Stimulated activated CD4-positive, alpha-beta T cell treated with anti-CD3 and anti-CD28 coated beads, TNF-alpha, amount 100 ng/mL, for 48 hours (primary cell): Measurements from ENCODE around the gene DPYD.
A peak's percentile ranks its signal among the peaks of the same experiment; 100 is the strongest.

ENCODE experiments used
- DNase-seq, 3 donors: peaks; one replicate each; pipeline ENCODE4 v3.0.0-alpha.2; 2020; ENCODE audit warnings: low read depth in 3 of 3

DPYD gene

DNA sequence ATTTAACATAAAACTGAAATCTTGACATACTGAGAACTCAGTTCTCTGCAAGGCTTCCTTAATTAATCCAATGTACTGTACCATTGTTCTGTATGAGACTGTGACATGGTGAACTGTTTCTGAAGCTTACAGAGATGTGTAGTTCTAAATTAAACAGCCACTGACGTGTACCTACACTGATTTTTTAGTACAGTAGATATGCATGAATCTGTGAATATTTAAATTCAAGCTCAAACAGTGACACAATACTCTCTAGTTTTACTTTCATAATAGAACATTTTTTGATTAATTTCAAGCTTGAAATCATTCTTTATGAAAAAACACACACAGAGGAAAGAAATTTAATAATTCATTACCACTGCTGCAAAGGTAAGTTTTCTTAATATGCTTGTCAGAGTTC lies 621.9 kb downstream of the DPYD start:
- DNase-seq: no peak

DNA sequence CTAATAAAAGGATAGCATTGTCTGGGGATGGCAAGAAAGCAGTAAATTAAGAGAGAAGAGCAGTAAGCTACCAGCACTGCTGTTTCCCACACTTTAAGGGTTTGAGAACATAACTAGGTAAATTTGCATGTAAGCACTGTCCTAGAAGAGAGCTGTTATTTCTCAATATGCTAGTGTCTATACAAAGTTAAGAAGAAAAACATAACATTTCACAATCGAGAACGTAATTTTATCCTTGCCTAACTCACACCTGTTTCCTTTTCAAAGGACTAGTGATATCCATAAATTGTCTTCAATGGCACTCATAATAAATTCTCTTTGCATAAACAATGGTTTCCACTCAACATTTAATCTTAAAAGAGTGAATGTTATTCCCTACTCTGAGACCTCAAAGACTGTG lies 623.2 kb downstream of the DPYD start:
- DNase-seq: no peak

DNA sequence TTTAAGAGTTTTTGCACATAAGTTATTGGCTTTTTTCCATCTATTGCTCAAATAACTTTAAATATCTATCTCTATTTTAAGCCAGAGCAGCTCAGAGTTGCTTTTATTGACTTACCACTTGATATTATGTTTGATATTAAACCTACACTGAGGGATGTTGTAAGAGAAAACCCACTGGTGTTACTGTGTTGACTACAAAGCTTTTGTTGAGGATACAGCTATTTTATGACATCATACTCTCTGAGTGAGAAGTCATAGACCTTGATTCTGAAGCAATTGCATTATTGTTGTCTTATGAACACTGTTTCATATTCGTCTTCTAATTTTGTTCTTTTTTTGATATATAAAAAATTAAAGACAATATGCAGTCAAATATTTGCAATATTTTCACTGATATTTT lies 638.9 kb downstream of the DPYD start:
- DNase-seq: no peak

DNA sequence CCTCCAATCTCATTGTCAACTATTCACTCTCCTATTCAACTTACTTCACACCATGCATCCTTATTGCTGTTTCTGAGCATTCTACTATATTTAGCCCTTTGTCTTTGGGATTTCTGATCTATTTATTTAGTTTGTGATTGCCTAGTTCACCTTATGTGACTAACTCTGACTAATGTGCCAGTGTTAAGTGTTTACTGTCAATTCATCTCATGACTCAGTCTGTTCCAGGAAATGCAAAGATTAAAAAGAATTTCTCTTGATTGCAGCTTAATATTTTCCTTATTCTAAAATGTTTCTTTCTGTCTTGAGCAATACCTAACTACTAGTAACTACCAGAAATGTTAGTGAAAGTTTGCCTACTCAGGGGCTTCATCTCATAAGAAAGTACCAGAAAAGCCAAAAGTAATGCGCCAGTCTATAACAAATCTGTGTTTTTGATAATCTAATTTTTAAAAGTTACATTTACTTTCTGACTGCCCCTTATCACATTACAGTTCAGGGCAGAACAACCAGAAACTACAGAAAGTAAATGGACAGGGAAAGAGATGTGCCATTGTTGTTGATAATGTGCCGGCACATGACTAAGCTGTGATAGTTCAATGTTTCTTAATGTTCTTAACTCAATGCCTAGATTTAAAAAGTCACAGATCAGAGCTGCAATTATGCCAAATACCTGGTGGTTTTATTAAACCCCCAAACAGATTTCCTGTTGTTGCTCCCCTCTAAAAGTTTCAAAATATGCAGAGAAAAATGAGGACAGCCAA lies 642.8 kb downstream of the DPYD start:
- no peak for DNase-seq

DNA sequence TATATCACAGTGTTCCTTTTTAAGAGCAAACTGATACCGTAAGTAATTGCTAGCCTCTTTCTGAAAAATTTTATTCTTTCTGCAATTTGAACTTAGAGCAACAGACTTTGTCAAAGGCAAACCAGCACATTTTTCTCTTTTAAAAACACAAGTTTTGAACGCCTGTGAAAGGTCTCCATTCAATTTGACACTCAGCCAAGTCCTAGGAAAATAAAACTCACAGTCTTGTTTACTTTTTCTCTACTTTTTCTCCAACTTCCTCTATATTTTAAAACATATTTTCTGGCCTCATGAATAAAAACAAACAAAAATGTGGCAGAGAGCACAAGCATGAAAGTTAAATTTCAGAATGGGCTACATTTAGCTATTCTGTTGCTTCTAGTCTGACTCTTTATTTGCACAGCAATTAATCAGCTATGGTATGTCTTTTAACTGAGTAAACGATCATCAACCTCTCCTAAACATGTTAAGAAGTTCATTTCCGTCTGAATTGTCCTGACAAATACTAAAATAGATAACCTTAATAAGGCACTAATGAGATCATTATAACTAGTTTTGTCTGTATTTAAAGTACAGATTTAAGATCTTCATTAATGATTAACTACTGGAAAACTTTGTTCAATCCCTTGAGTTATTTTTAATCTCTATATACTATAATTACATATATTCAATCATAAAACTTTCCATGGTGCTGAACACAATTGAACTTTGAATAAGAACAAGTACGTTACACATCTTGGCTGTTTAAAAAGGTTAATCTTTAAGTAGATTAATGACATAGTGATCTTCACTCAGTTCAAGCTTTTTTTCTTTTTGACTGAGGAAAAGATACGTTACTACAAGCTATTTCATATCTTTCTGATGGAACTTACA lies 648.7 kb downstream of the DPYD start:
- no peak for DNase-seq

DNA sequence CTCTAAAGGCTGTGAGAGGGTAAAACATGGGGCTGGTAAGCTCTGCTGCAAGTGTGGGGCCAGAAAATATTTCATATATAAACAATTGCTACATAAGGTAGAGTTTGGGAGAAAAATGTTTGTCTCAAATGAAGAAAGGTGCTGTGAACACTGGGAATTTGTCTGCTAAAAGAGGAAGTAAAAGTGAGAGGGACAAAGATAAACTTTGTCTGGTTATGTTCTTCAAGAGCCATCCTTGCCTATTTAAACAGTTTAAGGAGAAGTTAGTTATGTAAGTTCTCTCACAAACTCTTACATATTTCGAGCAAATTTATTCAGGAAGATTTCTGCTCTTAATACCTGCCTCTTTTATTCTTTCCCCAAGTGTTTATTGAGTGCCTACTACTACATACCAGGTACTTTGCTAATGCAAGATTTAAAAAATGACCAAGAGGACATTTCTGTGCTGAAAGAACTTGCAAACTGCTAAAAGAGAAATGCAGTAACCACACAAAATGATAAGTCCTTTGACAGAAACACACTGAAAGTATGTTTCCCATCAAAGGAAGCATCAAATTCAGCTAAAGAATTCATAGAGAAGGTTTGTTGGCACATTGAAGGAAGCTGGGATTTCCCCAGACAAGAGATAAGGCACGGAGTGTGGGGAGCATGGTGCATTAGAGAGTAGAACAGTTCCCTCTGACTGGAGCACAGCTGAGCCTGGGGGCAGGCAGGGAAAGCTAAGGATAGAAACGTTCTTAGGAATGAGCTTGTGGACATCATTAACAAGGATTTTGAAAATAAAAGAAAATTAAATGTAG lies 650.1 kb downstream of the DPYD start:
- no peak for DNase-seq

DNA sequence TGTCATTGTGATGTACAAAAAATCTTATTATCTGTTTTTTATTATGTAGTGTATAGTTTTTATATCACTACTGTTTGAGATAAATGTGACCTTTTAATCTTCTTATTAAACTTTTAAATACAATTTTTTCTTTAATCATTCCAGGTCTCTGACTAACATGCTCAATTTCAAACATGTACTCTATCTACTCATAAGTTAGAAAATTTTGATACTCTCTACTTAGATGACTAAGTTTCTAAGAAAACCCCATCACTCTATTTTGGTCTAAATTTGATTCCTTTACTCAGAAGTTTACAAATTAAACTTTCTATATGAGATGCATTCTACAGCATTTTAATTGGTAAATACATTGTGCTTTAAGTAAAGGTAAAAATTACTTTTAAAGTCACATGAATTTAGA lies 655.2 kb downstream of the DPYD start:
- no peak for DNase-seq

DNA sequence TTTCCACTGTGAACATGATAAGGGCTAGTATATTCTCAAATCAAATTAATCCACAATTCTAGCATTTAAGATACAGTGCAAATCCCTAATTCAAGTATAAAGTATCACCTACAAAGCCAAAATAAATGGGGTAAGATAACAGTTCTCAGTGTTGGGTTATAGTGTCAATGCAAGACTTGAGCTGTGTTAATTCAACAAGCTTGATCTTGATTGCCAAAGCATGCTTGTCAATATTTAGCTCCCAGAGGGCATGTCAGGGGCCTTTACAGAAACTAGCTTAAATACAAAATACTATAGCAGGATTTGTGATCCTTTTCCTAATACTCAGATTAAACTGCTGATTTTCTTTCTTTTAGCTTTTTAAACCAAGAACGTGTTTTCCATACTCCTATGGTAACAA lies 658.0 kb downstream of the DPYD start:
- DNase-seq: no peak

DNA sequence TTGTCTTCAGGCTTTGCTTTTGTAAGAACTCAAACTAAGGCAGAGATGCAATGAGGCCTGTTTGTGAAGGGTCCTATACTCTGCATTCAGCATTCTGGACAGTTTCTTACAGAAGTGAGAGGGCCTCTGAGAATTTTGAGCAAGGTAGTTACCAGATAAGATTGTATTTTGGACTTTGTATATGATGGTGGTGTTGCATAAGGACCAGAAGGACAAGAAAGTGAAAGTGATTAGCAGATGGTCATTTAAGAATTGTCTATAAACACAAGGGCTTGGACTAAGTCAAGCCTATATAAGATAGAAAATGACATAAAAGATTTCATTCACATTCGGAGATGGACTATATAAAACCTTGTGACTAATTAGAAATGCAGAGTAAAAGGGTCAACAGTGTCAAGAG lies 662.2 kb downstream of the DPYD start:
- DNase-seq: no peak

DNA sequence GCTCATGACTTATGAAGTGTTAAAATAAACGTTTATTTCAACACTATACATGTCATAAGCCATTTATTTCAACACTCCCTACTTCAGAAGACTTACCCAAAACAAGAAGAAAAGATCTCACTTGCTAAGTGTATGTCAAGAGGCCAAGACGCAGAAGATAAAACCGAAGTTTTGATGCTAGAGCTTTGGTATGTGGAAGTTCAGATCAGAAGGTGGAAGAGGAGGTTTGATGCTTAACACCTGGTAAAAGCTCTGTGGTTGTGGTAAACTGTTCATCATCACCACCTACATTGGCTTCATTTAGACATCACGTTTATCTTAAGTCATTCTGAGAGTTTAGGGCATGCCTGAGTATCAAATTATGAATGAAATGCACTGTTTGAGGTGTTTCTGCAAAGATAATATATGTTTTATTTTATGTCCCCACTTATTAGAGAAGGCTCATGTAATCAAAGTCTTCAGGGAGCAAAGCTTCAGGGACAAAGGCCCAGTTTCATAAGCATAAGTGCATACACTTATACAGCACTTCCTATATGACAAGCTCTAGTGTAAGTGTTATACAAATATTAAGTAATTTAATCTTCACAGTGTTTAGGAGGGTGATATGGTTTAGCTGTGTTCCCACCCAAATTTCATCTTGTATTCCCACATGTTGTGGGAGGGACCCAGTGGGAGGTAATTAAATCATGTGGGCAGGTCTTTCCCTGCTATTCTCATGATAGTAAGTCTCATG lies 665.9 kb downstream of the DPYD start:
- DNase-seq: no peak

DNA sequence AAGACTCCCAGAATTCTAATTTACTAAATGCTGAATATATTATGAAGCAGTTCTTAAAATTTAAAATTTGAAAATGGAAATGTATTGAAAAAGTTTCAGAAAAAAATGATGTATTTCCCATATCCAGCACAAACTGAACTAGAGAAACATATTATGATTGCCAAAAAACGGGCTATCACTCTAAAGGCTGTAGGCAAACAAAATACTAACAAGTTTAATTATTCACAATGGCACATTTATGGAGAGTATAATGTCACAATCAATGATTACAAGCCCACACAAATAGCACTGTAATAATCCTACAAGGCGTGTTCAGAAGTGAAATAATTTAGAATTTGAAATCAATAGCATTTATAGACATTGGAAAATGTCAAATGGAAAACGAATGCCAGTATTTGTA lies 667.9 kb downstream of the DPYD start:
- no peak for DNase-seq

DNA sequence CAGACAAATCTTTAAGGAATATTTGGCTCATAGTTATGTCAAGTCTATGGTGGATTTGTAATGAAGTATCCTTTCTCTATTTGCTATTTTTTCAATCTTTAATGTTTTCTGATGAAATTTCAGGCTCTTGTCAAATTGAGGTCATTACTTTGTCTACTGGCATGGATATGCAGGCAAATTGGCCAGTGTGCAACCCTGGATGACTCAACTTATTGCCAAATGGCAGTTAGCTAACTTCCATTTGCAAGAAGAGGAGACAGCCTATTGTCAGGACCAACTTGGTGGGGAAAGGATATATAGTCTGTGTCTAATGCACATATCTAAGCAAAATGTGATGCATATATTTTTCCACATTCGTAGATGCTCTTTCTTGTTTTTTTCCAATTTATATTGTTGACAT lies 668.8 kb downstream of the DPYD start:
- DNase-seq: no peak

DNA sequence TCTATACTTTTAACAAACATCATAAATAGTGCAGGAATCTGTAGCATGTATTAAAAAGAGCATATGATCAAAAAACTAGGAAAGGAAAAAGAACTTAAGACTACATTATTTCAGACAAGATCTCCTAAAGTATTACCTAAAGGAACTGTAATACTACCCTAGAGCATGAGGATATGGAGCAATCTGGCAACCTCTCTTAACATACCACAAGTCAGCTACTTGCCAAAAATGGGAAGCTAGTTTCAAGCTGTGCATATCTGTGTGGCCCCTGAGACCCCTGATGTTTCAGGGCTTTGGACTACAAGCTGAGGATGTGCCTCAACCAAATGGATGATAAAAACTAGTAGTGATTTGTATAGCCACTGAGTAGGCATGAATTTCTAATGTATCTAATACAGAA lies 673.6 kb downstream of the DPYD start:
- DNase-seq: no peak

DNA sequence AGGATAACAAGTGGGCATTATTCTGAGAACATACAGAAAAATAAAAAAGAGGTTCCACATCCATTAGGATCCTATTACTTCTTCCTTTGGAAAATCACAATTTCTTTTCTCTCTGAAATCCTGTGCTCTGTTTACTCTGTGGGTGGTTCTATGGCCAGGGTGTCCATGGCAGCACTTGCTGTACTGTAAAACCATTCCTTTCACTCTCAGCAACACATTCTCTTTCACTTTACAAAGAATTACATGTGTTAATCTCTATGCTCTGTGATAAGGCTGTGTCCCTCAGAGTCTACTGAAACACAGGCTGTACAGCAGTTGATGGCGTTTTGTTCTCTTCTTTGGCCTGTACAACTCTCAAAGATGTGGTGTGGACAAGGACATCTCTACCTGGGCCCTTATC lies 675.2 kb downstream of the DPYD start:
- no peak for DNase-seq

DNA sequence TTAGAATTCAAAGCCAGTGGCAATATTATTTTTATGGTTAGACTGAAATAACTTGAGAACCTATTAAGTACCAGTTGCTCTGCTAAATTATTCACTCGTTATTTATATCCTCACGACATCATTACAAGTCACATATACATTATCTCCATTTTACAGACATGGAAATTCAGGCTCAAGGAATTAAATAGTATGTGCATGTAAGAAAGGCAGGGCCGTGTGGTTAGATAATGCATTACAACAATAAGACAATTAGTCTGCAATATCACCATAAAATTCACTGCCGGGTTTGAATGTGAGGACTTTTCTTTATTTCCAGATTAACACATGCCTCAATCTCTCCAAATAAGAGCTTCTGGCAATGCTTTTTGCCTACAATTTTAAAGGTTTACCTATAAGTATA lies 675.8 kb downstream of the DPYD start:
- DNase-seq: no peak

DNA sequence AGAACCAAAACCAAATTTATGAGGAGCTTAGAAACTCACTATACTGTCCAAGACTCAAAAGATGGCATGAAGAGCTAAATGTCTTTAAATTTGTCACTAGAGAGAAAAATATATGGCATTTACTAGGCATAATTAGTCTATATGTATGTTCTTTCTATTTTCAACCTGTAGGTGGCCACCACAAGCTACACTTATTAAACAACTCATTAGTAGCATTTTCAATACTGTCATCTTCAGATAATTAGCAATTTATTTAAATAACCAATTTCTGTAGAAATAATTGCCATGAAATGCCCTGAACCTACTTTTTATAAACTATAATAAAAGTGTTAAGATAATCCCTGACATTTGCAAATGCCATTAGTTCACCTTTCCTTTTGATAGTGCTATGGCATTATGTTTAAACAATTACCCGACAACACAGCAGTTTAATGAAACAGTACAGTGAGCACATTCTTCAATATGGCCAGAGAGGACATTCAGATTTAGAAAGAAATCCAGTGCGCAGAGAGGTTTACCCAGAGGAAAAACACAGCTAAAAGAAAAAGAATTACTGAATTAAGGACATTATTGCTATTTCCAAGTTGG lies 676.8 kb downstream of the DPYD start:
- no peak for DNase-seq

DNA sequence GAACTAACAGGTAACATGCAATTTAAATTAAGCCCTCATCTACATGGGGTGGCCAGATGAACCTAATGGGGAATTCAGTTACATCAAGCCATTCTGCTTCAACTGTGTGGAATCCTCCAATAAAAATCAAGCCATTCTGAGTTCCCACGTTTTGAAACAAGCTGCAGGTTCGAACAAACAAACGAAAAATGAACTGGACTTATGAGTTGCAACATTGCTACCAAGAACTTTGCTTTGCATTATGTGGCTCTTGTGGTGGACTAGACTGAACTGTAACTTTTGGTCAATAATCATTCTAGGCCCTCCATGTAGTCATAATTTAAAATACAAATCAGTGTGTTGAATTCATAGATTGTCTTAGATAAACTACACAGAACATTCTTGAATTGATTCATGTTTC lies 682.0 kb downstream of the DPYD start:
- no peak for DNase-seq

DNA sequence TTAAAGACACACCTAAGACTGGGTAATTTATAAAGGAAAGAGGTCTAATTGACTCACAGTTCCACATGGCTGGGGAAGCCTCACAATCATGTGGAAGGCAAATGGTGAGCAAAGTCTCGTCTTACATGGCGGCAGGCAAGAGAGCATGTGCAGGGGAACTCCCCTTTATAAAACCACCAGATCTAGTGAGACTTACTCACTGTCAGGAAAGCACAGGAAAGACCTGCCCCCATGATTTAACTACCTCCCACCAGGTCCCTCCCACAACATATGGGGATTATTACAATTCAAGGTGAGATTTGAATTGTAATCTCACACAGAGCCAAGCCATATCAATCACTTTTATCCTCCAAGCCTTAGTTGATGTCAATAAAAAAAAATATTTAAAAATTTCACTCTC lies 689.5 kb downstream of the DPYD start:
- DNase-seq: peak in 1 of 3 donors; percentile 1

DNA sequence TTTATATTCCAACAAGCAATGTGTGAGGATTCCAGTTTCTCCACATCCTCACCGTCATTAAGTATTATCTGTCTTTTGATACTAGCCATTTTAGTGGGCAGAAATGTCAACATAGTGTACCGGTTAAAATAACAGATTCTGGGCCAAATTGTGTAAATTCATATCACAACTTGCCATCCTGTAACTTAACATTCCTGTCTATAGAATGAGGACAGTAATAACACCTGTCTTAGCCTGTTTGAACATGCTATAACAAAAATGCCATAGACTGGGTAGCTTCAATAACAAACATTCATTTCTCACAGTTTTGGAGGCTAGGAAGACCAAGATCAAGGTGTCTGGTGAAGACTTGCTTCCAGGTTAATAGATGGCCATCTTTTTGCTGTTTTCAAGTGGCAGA lies 708.2 kb downstream of the DPYD start:
- no peak for DNase-seq

DNA sequence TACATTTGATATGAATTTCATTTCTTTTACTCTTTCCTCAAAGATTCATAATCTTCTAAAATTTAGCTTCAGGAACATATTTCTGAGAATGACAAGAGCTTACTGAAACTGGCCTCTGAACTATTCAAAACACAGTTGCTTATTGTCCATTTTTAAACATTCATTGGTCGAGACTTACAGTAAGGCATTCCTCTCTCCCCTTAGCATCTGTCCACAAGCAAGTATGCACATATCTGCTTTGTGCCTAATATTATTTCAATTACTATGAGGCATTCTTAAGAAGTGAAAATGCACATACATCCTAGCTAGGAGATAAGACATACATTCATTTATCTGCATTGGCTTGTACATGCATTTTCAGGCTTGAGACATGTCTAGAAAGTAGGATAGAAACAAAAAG lies 710.5 kb downstream of the DPYD start:
- DNase-seq: no peak

DNA sequence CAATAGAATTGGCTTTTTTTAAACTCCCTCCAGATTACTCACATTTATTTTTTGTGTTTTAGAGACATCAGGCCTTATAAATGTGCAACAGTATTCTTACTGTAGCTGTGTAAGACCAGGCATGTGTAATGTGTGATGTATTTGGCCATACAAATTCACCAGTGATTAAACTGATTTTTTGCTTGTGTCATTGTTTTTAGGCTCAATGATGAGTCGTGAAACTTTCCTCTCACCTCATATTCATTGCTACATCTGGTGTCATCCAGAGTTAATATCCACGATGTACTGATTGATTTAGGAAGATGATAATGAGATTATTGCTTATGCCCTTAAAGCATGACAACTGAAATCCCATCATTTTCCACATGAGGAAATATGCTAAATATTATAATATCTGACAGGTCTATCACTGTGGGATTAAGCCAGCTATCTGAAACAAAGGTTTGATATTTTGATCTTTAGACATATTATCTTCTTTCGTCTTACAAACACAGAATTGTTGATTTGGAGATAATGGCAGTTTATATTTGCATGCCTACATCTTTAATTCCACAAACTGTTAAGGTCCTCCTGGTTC lies 711.4 kb downstream of the DPYD start:
- no peak for DNase-seq
